Hematopoietic multipotent progenitor cell treated with erythropoietin and hydrocortisone succinate and interleukin-3 and kit ligand, for 15 days (in vitro differentiated cells): ENCODE measurements around the gene KCNJ5.

Source experiments
- DNase-seq: peaks from one replicate; pipeline ENCODE4 v3.0.0-alpha.2; 2015; ENCODE audit warnings: low spot score

The KCNJ5 gene

DNA sequence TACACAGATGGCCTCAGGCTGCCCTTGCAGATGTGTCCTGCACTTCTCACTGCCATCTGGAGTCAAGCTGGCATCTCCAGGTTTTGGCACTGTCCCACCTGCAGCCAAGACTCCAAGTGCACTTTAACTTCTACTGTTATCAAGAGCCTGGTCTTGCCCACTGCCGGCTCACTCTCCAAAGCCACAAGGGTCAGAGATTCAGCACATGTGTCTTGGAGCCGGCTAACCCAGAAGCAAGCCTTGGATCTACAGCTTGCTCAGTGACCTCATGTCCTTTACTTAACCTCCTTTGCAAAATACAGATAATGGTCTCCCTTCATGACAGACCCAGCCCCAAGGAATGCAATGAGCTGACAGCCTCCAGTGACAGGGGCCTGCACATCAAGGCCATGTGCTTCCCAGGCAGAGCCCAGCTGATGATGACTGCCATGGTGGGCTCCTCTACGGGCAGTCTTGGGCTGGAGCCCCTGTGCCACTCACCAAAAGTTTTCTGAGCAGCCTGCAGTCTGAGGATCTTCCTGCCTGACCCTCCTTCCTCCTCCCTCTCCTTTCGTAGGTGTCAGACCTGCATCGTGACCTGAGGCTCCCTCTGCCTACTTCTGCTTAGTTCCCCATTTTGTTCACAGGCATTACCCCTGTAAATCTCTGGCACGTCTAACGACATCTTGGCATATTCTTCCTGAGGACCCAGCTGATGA is 42.5 kb downstream of the KCNJ5 start:
- no peak for DNase-seq

DNA sequence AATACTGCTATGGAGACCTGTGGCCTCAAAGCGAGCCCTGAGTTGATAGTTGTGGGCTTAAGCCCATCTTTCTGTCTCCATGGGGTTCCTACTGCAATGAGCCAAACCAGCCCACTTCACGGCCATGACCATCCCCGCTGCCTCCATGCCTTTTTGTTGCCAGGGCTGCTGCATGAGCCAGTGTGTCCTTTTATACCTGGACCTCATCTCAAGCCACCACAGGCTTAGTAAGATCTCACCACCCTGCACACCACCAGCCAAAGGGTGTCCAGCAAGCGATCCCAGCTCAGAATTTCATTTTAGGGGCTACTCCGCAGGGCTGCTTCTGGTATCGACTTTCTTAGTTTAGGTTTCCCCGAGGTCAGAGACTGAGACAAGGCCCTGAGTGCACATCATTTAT is 43.2 kb downstream of the KCNJ5 start:
- no peak for DNase-seq

DNA sequence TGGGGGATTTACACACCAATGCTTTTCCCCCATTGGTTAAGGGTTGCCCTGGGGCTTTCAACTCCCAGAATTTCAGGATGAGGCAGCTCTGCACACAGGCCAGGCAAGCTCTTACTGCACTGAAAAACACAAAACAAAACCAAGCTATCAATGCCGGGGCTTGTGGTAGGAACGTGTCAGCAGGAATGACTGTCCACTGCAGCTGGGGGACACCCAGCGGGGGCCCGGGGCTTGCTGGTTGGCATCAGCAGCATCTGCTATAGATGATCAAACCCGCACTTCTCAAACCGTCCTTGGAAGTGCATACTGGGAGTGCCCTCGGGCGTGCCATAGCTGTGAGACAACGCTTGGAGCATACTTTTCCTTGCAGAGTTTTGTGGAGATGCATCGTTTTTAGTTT is 43.8 kb downstream of the KCNJ5 start:
- DNase-seq = no peak

DNA sequence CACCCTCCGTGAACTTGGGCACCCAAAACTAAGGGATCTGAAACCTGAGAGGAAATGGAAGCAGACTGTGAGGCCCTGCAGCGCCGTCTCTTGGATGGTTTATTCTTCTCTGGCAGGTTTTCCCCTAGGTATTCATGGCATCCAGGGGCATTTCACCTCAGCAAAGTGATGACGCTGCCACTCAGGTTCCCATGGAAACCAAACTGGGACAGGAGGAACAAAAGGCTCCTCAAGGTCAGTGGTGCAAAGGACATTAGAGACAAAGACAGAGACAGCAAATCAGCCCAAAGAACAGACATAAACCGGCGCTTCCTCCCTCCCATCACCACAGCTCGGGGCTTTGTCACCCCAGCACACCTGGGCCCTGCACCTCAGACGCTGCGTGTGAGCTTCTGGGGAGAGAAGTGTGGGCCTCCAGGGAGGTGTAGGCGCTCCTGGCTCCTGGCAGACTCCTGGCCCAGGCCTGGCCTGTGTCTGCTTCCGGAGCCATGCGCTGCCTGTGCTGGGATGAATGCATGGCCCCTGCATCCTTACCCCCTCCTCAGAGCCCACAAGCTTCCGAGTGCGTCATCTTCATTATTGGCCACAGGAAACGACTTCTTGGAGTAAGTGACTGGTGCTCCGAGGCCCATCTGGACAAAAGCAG is 45.6 kb downstream of the KCNJ5 start:
- no peak for DNase-seq

DNA sequence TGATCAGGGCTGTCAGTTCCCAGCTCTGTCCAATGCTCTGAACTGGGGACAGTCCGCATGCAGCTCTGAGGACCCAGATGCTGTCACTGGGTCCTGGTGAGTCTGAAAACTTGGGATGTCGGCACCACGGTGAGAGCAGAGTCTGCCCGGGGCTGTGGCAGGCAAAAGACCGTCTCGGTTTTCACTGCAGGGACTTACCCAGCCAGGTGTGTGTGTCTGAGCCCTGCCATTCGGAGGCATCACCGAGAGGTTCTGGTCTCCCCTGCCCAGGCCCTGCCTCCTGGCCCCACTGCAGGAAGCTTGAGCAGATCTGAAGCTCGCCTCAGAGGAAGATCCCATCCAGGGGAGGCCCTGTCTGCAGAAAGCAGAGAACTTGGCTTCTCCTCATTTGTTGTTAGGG is 46.3 kb downstream of the KCNJ5 start:
- DNase-seq = no peak

DNA sequence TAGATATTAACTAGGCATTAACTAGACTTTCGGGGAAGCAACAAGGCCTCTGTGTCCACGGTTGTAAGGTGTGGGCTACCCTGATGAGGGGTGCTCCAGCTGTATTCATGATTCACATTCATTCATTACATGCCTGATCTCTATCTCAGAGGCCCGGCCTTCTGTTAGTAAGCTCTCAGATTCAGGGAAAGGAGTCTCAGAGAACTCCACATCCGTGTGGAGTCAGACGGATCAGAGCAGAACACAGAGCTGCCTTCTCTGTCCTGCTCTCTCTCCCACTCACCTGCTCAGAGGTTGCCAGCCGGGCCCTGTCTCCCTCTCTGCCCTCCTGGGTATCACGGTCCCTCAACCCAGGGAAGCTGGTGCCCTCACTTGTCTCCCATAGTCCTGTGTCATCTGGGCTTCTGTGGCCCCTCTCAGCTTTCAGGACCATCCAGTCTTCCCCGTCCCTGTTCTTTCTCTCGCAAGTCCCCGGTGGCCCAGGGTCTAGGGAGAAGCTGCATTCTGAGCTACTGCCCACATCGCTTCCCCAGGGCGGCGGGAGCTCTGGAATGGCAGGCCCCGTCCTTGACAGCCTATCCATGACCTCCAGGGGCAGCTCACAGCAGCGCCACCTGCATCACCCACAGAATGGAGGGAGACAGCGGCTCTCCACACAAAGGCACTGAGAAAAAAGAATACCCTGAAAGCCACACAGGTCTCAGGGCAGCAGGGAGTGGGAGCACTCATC is 47.2 kb downstream of the KCNJ5 start:
- DNase-seq = no peak

DNA sequence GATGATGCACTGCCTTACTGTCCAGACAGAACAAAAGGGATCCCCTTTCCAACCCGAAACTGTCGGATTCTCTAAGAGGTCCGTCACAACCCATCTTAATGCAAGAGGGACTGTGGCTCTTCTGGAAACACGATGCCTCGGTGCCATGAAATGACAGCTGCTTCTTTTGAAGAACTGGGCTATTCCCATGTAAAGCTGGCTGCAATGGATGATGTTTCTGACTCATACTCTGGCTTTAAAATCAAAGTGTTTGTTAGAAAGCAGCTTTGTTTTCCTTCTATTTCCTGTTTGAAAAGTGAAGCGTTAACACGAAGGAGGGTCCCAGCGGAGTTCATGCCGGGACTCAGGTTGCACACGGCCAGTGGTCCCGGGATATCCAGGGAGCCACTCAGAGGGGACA is 48.4 kb downstream of the KCNJ5 start:
- no peak for DNase-seq

DNA sequence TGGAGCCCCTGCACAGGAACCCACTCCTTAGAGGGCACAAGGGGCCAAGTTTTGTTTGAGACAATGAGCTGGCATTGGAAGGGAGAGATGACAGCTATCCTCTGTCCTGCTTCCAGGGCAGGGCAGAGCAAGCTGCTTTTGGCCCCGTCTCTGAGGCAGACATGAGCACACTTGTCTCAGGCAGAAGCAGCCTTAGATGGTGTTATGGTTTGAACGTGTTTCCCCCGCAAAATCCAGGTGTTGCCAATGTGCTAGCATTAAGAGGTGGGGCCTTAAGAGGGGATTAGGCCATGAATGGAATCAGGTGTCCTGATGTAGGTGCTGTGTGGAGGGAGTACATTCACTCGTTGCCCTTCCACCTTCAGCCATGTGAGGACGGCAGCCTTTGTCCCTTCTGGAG is 49.0 kb downstream of the KCNJ5 start:
- DNase-seq = no peak

DNA sequence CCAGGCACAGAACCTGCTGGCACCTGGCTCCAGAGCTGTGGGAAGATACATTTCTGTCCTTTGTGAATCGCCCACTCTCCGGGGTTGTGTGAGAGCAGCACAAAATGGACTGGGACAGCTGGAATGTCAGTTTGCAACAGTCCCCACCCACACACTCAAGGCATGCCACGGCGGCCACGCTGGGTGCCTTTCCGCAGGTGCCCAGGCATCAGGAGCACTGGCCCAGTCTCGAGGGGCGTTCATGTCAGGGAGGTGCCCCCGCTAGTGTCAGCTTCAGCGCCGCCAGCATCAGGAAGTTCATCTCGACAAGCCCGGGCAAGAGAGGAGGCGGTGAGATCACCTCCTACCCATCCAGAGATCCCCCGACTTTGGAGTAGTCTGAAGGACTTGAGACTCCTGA is 49.4 kb downstream of the KCNJ5 start:
- no peak for DNase-seq

DNA sequence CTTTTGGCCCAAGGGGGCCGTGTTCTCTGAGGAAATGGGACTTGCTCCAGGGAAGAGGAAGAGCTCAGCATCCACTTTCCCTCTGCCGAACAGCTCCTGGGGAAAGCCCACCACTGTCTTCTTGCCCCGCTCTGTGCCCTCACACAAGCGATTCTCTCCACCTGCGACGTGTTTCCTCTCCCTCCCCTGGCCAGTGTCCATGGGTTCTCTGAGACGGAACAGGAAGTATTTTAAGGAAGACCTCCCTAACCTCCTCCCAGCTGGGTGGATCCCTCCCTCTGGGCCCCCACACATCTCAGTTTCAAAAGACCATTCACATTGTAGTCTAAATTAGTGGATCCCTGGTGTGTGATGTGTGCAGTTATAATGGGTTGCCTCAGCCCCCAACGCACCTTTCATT is 50.0 kb downstream of the KCNJ5 start:
- no peak for DNase-seq

DNA sequence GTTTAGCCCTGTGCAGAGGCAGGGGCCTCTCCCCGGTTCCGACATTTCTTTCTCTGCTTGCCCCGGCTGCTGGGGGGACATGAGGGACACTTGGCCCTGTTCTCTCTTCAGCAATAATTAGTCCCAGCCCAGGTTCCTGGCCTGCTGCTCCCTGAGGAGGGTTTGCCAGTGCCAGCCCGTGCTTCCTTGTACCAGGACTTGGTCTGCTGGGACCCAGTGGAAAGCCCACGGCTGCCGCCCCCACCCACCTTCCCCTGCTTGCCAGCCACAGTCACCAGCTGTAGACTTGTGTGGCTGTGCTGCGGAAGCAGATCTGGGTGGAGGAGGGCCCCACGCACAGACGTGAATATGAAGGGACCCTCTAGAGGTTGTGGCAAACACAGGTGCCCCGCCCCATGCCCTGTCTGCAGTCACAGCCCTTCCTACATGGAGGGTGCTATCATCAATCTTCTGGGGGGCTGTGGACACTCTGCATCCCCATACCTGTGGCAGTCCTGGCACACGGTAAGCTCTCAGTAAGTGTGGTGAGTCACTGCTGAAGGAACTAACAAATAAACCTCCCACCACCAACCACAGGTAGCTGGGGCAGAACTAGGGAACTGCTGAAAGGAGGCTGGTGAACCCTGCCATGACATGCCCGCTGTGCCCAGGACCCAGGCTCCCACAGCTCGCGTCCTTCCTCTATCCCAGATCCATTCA is 50.6 kb downstream of the KCNJ5 start:
- no peak for DNase-seq

DNA sequence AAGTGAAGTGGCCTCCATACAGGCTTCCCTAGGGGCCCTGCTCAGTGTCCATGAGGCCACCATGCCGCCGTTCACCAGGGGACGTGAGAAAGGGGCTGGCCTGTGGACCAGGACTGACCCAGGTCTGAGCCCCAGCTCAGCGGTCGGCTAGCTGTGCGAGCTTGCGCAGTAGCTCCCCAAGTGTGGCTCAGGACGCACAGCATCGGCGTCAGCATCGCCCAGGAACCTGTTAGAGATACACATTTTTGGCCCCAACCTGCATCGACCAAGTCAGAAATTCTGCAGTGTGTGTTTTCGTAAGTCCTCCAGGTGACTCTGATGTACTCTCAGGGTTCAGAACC is 51.1 kb downstream of the KCNJ5 start:
- DNase-seq = no peak

DNA sequence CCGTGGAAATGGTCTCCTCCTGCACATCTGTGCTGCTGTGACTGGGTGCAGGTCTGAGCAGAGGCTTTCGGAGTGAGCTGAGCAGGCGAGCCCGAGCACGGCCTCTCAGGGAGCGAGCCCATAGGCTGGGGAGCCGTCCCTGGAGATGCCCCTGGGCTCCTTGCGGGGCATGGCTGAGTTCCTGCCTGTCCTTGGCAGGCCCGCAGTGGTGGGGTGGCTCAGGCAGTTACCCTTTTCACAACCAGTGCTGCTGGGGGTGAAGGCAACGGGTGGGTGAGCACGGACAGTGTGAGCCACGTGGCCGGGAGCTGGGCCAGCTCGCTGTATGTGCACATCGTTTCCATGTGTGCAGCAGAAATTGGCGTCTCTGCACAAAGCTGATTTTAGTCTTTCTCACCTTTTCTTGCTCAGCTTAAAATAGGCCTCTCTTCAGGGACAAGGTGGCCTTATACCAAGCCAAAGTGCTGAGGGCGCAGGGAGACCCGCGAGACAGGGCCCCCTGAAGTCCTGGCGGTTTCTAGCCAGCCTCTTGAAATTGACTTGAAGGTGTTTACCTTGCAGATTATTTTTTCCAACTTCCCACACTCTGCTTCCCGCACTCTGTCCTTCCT is 51.8 kb downstream of the KCNJ5 start, which contains the start of gene TP53AIP1:
TSS of gene TP53AIP1 (minus strand) at position 55 of the 611 bp plus-strand sequence. CDS start 5,053 bp downstream, outside the sequence.
- DNase-seq = no peak

DNA sequence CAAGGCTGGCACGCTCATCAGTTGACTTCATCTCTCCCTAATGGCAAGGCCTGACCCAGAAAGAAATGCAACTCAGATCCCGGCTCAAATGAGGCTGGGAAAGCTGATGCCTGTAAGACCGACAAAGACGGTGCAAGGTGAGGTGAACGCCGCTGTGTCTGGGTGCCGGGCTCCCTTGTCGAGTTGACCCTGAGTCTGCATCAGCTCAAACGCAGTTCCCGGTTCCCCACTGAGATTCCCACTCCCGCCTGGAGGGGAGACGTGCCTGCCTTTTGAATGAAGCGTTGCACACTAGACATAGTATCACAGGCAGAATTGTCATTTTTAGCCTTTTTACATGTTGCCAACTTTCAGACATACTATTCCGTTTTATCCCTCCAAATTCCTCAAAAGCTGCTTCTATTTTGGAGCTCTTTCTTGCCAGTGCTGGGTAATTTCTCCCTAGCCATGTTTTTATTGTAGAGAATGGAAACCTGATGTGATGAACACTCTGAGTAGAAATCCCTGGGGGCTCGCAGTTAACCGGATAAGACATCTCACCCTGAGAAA is 52.3 kb downstream of the KCNJ5 start:
- no peak for DNase-seq

DNA sequence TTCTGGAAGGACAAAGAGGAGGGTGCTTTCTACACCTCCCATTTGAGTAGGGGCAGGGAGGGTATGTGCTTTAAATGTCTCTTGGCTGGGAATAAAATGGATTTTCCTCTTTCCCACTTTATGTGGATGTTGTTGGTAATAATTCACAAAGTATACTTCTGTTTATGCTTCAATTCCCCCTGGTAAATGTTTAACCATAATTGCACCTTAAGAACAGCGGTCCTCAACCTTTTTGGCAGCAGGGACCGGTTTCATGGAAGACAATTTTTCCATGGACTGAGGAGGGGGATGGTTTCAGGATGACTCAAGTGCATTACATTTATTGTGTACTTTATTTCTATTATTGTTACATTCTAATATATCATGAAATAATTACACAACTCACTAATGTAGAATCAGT is 55.5 kb downstream of the KCNJ5 start:
- no peak for DNase-seq

DNA sequence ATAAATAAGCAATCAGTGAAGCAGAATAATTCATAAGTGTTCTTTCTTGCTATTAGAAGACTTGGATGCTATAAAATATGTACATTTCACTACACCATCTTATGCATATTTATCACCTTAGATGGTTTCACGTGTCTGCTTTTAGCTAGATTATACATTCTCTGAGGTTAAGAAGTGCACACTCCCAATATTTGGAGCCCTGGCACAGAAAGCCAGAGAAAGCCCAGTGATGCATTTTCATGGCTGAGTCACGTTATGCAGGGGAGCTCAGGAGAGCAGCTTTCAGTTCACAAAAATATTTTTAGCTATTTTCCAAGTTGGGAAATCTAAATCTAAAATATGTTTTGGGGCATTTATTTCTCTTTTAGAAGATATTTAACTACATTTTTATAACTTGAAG is 56.6 kb downstream of the KCNJ5 start:
- no peak for DNase-seq

DNA sequence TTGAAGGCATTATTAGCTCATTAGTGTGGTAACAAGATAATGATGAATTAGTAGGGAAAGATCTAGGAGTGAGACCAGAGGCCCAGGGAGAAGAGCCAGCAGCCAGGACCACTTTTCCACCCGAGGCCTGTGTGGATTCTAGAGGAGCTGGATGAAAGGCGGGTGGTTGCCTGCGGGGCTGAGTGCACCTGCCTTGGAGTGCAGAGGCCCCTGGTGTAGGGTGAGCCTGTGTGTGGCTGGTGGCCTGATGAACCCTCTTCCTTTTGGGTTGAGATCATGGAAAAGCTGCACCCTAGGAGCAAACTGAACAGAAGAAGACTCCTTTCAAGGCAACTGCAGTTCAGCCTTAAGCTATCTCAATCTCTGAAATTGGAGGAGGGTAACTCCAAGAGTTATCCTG is 57.4 kb downstream of the KCNJ5 start:
- no peak for DNase-seq

DNA sequence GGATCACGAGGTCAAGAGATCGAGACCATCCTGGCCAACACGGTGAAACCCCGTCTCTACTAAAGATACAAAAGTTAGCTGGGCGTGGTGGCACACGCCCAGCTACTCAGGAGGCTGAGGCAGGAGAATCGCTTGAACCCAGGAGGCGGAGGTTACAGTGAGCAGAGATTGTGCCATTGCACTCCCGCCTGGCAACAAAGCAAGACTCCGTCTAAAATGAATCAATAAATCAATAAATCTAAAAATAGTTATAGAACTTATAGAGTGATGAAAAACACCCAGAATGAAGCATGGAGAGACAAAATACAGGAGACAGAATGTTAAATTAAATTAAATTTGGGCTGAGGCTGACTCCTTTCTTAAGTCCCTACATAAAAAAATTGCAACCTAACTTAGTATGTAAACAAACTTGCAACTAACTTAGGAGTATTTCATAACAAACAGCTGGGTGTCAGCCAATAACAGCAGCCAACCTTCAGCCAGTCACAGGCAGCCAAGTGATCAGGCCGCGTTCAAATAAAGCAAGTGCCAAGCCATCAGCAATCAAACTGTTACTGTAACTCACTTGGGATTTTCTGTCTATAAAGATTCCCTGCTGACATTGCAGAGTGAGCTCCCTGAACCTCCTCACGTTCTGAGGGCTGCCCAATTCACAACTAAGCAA is 58.8 kb downstream of the KCNJ5 start:
- no peak for DNase-seq

DNA sequence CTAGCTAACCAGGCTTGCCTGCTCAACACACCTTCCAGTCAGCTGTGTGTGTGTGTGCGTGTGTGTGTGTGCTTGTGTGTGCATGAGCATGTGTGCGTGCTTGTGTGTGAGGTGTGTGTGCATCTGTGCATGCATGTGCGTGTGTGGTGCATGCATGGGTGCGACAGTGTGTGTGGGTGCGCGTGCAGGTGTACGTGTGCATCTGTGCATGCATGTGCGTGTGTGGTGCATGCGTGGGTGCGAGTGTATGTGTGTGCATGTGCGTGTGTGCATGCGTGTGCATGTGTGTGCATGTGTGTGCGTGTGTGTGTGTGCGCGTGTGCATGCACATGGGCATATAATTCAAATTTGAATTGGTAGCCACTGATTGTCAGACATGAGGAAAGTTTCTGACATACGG is 62.0 kb downstream of the KCNJ5 start:
- DNase-seq = no peak

DNA sequence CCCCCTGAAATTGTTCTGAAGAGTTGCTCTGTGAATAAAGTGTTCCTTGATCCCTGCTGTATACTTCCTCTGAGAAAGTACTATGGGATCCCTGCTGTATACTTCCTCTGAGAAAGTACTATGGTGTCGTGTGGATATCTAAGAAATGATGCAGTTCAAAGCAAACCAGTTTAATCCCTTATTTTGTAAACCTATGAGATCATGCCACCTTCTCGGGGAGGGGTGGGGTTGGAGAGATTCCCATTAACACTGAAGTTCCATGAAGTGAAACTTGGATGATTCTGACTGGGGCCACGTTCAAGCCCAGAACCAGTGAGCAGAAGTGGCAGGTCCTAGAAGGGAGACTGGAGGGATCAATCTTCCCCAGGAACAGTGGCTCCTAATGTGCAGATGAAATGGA is 64.5 kb downstream of the KCNJ5 start:
- DNase-seq = no peak

DNA sequence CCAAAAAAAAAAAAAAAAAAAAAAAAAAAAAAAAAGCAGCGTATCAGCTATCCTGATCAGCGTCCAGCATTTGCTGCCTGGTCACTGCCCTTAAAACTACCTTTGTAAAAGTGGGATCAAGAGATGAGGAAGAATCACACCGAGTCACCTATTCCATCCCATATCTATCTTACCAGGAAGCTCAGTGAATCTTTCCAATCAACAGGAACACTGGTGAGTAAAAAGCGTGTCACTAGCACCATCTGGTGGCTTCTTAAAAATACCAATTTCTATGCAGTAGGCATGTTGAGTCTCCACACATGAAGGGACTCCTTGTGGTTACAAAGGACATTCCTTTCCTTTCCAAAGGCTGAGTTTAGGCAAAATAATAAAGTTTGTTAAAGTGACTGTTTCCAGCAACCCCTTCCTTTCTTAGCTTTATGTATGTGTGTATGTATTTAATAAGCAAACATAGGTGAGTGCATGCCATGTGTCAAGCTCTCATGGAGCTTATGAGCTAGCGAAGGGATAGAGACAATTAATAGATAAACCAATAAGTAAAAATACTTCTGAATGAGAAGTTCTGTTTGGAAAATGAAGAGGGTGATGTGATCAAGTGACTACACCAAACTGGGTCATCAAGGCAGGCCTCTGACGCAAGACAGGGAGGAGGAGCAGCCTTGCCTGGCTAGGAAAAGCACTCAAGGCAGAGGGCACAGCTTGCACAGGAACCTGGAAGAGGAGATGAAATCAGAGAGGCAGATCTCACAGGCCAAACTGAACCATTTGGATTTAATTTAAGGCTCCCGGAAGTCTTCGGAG is 65.4 kb downstream of the KCNJ5 start:
- DNase-seq = peak; percentile 3
